NK-92 (cell line): ENCODE measurements around the gene SCN4A.
"Not testable (repeated sequence)": the region's sequence is repeated elsewhere in the genome, so short reads cannot be mapped to it uniquely, and the experiment has no call there.

Experiments
- DNase-seq: peaks from one replicate; lab custom pipeline; 2025; ENCODE audit not compliant: unreplicated experiment; lab: John Stamatoyannopoulos, UW

The SCN4A gene

DNA sequence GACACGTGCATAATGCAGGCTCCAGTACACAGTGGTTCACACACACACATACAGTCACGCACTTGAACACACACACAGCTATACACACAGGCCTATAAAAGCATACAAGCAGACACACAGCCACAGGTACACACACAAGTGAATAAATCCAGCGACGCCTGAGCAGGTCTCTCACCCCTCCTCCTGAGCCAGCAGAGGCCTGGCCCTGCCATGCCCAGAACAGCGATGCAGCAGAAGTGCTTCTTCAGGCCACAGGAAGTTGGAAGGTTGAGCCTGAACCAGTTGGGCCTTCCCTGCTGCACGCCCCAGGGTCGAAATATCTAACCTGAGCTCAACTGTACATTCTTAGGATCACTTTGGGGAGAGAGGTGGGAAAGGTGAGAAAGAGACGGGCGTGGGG, 33.3 kb downstream of the SCN4A start:
- no peak for DNase-seq

DNA sequence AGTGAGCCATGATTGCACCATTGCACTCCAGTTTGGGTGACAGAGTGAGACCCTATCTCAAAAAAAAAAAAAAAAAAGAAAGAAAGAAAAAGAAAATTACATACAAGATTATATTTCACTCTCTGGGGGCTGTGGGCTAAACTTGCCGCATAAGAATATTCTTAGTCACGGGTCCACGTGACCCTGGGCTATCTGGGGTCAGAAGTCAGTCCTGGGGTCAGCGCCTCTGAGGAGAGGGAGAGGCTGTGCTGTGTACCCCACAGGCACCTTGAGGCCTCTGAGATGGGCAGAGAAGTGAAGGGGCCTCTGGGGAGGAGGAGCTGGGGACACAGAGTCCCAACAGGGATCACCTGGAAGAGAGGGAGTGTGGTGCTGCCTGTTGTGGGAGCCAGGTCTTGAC, 34.8 kb downstream of the SCN4A start:
- no peak for DNase-seq

GRCh38 chr17:63937319-63937718, 35.4 kb downstream of the SCN4A start:
- DNase-seq: no peak

- DNase-seq: no peak
Measured at GRCh38 chr17:63934183-63935112, 38.3 kb downstream of the SCN4A start.

- no peak for DNase-seq
Measured at GRCh38 chr17:63933598-63933997, 39.1 kb downstream of the SCN4A start.

DNA sequence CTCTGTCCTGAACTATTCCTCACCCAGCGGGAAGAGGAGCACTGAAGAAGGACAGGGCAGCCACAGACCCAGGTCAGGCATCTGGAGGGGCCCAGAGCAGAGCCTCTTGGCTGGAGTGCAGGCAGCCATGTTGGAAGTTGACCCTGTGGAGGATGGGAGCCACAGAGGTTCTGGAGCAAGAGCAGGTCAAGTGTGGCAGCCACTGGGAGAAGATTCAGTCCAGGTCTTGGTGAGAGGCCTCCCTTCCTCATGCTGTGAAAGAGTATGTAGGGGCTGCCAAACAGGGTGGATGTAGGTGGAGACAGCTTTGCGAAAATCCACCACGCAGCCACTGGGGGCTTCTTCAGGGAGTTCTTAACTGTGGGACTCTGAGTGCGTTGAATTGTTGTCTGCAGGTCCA, 40.0 kb downstream of the SCN4A start:
- DNase-seq: no peak

DNA sequence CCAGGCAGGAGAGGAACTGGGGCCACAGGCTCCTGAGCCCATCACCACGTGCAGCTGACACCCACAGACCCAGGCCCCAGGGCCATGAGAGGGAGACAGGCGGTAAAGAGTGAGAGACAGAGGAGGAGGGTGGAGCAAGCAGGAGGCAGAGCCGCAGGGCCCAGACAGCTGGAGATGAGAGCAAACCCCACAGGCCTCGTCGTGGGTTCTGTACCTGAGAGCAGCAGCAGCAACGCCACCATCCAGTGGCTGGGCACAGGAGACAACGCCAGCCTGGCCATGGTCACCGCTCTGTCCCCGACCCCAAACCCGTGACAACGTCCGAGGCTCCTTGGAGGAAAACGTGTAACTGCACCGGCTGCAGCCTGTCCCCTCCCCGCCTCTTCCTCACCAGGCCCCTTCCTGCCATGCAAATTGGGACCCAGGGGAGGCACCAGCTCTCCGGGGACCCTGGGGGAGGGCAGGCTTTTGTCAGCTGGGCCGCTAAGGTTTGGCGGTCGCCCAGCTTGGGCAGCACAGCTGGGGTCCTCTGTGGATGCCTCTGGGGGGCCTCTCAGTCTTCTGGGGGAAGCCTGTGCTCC, 40.6 kb downstream of the SCN4A start, which contains the start of gene CD79B:
CD79B (minus strand) TSS at position 351 of the 581 bp plus-strand sequence; CDS start at position 281, 70 bp downstream.
- DNase-seq: no peak

DNA sequence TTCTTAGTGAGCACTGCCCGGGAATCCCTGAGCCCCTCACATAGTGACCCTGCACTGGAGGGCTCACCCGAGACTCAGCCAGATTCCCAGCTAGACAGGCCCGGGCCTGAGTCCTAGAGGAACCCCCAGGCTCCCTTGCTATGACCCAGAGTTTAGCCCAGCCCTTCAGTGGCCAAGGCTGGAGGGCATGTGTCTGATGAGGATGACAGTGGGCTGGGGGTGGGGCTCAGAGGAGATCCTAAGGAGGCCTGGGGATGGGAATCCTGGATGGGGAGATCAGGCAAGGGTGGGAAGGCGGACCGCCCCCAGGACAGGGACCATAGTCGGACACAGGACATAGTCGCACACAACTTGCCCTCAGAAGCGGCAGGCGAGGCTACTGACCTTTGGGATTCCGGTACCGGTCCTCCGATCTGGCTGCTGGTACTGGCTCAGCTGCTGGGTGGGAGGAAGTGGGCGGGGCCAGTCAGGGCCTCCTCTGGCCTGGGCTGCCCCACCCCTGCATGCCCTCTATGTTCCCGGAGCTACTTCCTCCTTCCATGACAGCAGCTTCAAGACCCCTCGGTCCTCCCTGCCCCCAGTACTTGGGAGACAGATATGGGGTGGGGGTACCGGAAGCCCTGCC, 41.7 kb downstream of the SCN4A start:
- no peak for DNase-seq

GRCh38 chr17:63929860-63930766, 42.6 kb downstream of the SCN4A start:
- DNase-seq: no peak

DNA sequence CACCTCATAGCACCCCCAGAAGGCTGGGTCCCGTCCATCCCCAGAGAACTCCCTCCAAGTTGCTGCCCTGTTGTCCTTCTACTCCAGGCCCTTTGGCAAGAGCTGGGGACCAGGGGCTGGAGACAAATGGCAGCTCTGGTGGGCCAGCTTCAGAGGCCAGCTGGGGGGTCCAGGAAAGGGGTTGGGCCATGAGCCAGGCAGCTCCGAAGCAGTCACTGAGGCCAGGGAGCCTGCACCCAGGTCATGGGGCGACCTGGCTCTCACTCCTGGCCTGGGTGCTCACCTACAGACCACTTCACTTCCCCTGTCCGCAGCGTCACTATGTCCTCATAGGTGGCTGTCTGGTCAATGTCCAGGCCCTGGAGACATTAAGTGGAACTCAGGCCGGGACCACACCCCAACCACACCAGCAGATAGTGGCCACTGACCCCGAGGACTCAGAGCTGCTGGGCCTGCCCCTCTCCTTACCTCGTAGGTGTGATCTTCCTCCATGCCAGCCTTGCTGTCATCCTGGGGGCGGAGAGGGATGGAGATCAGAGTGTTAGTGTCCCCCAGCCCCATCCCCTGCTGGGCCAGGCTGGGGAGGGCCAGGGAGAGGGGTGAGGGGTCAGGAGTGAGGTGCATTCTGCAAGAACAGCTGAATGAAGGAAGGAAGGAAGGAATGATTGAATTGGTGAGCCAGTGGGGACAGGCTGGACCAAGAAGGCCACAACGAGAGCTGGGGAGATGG, 43.6 kb downstream of the SCN4A start:
- DNase-seq: no peak

GRCh38 chr17:63928172-63928666, 44.5 kb downstream of the SCN4A start:
- no peak for DNase-seq

DNA sequence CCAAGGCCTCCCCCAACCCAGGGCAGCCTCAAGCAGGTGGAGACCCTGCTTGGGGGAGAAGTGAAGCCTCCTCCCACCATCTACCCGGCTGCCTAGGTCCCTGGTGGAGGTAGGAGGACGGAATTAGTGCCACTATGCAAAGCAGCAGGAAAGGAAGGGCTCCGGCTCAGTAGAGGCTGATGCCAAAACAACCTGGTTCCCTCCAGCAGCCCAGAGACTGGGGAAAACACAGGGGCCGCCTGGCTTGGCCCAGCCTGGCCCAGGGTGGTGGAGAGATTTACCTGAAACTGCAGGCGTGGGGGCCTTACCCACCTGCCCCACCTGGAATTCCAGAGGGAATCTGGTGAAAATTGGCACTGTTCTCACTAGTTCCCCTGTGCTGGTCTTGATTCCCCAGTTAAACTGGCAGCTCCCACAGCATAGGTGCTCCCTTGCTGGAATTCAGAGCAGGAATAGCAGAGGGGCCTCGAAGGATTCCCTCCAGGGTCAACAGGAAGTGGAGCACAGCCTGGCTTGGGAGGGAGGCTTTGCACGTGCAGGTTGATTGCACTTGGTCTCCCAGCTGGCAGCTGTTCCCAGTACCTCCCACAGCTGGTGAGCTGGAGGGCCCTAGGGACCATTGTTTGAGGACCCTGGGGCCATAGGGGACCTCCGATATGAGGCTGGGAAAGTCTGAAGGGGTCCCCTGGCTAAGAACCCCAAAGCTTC, 45.1 kb downstream of the SCN4A start:
- DNase-seq: no peak

GRCh38 chr17:63926164-63926563, 46.6 kb downstream of the SCN4A start:
- DNase-seq: no peak

GRCh38 chr17:63925615-63926014, 47.1 kb downstream of the SCN4A start:
- DNase-seq: no peak

- DNase-seq: not testable (repeated sequence)
Measured at GRCh38 chr17:63922402-63922801, 50.3 kb downstream of the SCN4A start.

DNA sequence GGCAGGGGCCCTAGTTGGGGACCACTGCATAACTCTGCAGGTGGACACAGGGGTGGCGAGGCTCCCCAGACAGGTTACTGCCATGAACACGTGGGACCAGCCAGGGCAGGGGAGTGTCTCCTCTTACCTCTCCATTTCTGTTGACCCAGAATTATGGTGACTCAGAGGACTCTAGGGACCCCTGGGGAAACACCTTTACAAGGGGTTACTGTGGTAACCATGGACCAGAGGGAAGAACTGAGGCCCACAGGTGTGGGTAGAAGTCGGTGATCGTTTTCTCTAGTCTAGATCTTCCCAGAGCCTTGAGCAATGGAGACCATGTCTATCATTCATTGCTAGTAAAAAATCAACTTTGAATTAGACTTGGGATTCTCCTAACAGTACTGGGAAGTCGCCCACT, 51.9 kb downstream of the SCN4A start:
- DNase-seq: not testable (repeated sequence)

DNA sequence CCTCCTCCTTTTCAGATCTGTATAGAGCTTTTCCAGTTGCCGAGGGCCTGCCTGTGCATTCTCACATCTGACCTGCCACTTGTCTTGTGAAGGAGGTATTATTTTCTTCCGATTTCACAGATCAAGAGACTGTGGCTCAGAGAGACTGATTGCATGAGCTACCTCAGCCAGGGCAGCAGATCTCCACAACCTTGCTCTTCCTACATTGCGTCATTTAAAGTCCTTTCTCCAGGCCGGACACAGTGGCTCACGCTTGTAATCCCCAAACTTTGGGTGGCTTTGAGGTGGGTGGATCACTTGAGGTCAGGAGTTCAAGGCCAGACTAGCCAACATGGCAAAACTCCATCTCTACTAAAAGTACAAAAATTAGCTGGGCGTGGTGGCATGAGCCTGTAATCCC, 52.7 kb downstream of the SCN4A start:
- not testable (repeated sequence) for DNase-seq

DNA sequence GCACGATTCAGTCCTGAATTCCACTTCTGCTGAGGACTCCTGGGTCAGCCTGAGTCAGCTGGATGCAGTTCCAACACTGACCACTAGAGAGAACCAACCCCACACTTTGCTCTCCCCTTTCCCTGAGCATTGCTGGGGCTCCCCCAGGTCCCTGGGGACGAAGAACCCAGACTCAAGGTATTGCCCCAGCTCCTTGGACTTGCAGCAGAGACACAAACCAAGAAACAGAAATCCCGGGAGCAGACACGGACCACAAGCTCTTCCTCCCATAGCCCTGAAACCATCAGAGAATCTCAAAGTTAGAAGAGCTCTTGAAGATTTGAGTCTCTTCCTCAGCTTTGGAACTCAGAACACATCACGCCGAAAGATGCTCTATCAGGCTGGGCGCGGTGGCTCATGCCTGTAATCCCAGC, 53.4 kb downstream of the SCN4A start:
- DNase-seq: no peak

DNA sequence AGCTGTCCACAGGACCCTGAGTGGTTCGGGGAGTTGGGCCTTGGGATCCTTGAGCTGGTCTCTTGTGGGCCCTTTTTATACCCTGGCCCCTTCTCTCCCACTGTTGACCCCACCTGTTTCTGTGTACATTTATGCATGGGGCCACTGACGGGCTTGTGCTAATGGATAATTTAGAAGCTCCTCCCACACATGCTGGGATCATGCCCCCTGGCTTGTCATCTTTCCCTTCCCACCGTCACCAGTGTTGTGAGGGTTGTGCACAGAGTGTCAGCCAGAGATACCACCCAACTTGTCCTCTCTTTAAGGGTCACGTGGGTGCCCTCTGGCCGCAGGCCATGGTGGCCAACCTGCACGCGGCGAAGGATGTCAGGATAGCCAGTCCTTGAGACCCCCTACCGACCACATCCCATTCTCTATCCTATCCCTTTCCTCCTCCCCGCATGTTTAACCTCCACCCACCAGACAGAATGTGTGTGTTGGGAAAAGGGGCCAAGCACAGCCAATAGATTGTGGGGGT, 53.9 kb downstream of the SCN4A start, which contains the start of gene GH1:
GH1 (minus strand) TSS at position 51 of the 517 bp plus-strand sequence. CDS start 63 bp downstream, outside the sequence.
- not testable (repeated sequence) for DNase-seq
